Naive thymus-derived CD4-positive, alpha-beta T cell (primary cell): ENCODE data around the gene TINAG. TPM values are rescaled to one million over a fixed set of nuclear protein-coding genes. Genes with fewer than 3 reads are reported as not detected.

Experiments used
- ATAC-seq: fragments of 150-1000 bp; cut with Tn5 transposase; 2 replicates; pipeline ENCODE4 v1.10.0; 2021; ENCODE audit warnings: mild to moderate bottlenecking, moderate library complexity
- CTCF ChIA-PET: fragments of 350-600 bp; sonication (Branson Sonifier 250); formaldehyde crosslinking; loops from one replicate; lab custom pipeline; 2021; ENCODE audit warnings: antibody characterized with exemption; lab: Charles Lee
- POLR2A ChIA-PET: fragments of 350-600 bp; sonication (Branson Sonifier 250); formaldehyde crosslinking; loops from one replicate; lab custom pipeline; 2021; ENCODE audit warnings: antibody characterized with exemption, inconsistent platforms; lab: Charles Lee
- DNase-seq, 9 donors: peaks; one replicate each; pipeline versions ENCODE4 v3.0.0 to v3.0.0-alpha.2; 2020 to 2022; ENCODE audit warnings: mixed read lengths in 1 of 9
- H3K27ac ChIP-seq: one replicate; pipeline ENCODE4 v1.7.0; 2013; ENCODE audit warnings: mild to moderate bottlenecking, low read depth, low read length, moderate library complexity
- H3K27me3 ChIP-seq, 2 donors: one replicate each; pipeline ENCODE4 v1.7.0; 2013; ENCODE audit warnings: low read length in 2 of 2, mild to moderate bottlenecking in 2 of 2, moderate library complexity in 2 of 2; ENCODE audit not compliant: control insufficient read depth in 2 of 2, insufficient read depth in 2 of 2
- H3K36me3 ChIP-seq, 3 experiments: 1 replicate in 2 of 3; 2 replicates in 1 of 3; pipeline ENCODE4 v1.7.0; 2013; ENCODE audit warnings: low read length in 3 of 3, mild to moderate bottlenecking in 3 of 3, moderate library complexity in 1 of 3; ENCODE audit not compliant: insufficient read depth in 3 of 3, control insufficient read depth in 2 of 3
- H3K4me1 ChIP-seq, 2 donors: one replicate each; pipeline ENCODE4 v1.7.0; 2013; ENCODE audit warnings: low read length in 2 of 2, mild to moderate bottlenecking in 2 of 2, moderate library complexity in 1 of 2; ENCODE audit not compliant: control insufficient read depth in 2 of 2, insufficient read depth in 2 of 2
- H3K4me3 ChIP-seq: 2 replicates; pipeline ENCODE4 v1.7.0; 2013; ENCODE audit warnings: mild to moderate bottlenecking, low read length
- H3K9me3 ChIP-seq, 3 experiments: 1 replicate in 2 of 3; 2 replicates in 1 of 3; pipeline ENCODE4 v1.7.0; 2013; ENCODE audit warnings: low read length in 3 of 3; ENCODE audit not compliant: control insufficient read depth in 2 of 3
- H3K27ac Mint-ChIP-seq, 9 donors: one replicate each; pipeline ENCODE4 v1.8.0; 2020 to 2022; ENCODE audit warnings: mixed read lengths in 9 of 9, mild to moderate bottlenecking in 8 of 9, moderate library complexity in 5 of 9, inconsistent platforms in 2 of 9
- H3K27me3 Mint-ChIP-seq, 5 donors: one replicate each; pipeline ENCODE4 v1.8.0; 2021 to 2022; ENCODE audit warnings: mixed read lengths in 5 of 5, mild to moderate bottlenecking in 1 of 5
- H3K36me3 Mint-ChIP-seq, 5 donors: one replicate each; pipeline ENCODE4 v1.8.0; 2020 to 2022; ENCODE audit warnings: mixed read lengths in 5 of 5, mild to moderate bottlenecking in 3 of 5, inconsistent platforms in 1 of 5
- H3K4me1 Mint-ChIP-seq, 7 donors: one replicate each; pipeline ENCODE4 v1.8.0; 2020 to 2022; ENCODE audit warnings: mixed read lengths in 7 of 7, mild to moderate bottlenecking in 3 of 7, inconsistent platforms in 1 of 7
- H3K4me3 Mint-ChIP-seq, 10 donors: one replicate each; pipeline ENCODE4 v1.8.0; 2020 to 2022; ENCODE audit warnings: mild to moderate bottlenecking in 10 of 10, mixed read lengths in 10 of 10, moderate library complexity in 6 of 10, inconsistent platforms in 2 of 10
- H3K9me3 Mint-ChIP-seq, 11 donors: one replicate each; pipeline ENCODE4 v1.8.0; 2020 to 2022; ENCODE audit warnings: mixed read lengths in 11 of 11, mild to moderate bottlenecking in 4 of 11, inconsistent platforms in 1 of 11, moderate library complexity in 1 of 11
- intact Hi-C, 2 donors: fragments of 100-400 bp; cut with micrococcal nuclease; formaldehyde crosslinking; loops; one replicate each; pipeline ENCODE4 v1.15.1; 2023
- polyA plus RNA-seq, 2 donors: library from polyadenylated mRNA; unstranded; fragments of 300-500 nt; fragmentation: Illumina TruSeq; gene quantifications; one replicate each; pipeline ENCODE4 v1.2.3, GENCODE V29; 2021
- total RNA-seq, 6 experiments: library from RNA in 5 of 6; stranded (reverse) in 5 of 6; gene quantifications; 1 replicate in 5 of 6; 2 replicates in 1 of 6; pipeline ENCODE4 v1.2.3 and lab custom pipeline; 2021 to 2026

Gene TINAG
- total and polyA plus RNA-seq, 7 experiments from 2014 or later: not detected

- ChIA-PET CTCF (no interaction called here), POLR2A (no interaction called here)
- H3K9me3 ChIP-seq: no peaks in the 10 kb centered on the region
- intact Hi-C loops: no loop called here
- Mint-ChIP-seq H3K27me3 (no peaks in the 10 kb centered on the region), H3K27ac (no peak overlapping the region), H3K36me3 (no peaks in the 10 kb centered on the region), H3K4me3 (no peak overlapping the region), H3K4me1 (no peaks in the 10 kb centered on the region), H3K9me3 (peaks cover 0 to 4% (median 0%) of the 10 kb centered on the region in 11 donors)
- H3K36me3 ChIP-seq: no peaks in the 10 kb centered on the region
- ATAC-seq: no peak
- H3K4me1 ChIP-seq: no peaks in the 10 kb centered on the region
- H3K4me3 ChIP-seq: no peak overlapping the region
- H3K27ac ChIP-seq: no peak overlapping the region
- DNase-seq: no peak
- no peaks in the 10 kb centered on the region for H3K27me3 ChIP-seq
Measured at GRCh38 chr6:54377776-54378175, 69.5 kb downstream of the TINAG start.

GRCh38 chr6:54386295-54386694 lies 78.1 kb downstream of the TINAG start:
- ChIA-PET CTCF (no interaction called here), POLR2A (no interaction called here)
- no peak overlapping the region for H3K27ac ChIP-seq
- H3K4me1 Mint-ChIP-seq: no peaks in the 10 kb centered on the region
- H3K36me3 Mint-ChIP-seq: peaks cover 0 to under 1% (median 0%) of the 10 kb centered on the region in 5 donors
- peaks cover 0 to 27% (median 2%) of the 10 kb centered on the region in 11 donors for H3K9me3 Mint-ChIP-seq
- ATAC-seq (no peak), DNase-seq (no peak)
- no peak overlapping the region for H3K27ac Mint-ChIP-seq
- H3K27me3 Mint-ChIP-seq: no peaks in the 10 kb centered on the region
- no peaks in the 10 kb centered on the region for H3K27me3 ChIP-seq
- no peaks in the 10 kb centered on the region for H3K36me3 ChIP-seq
- no peaks in the 10 kb centered on the region for H3K9me3 ChIP-seq
- H3K4me3 ChIP-seq: no peak overlapping the region
- H3K4me1 ChIP-seq: no peaks in the 10 kb centered on the region
- intact Hi-C loops: no loop called here
- no peak overlapping the region for H3K4me3 Mint-ChIP-seq

- H3K27ac ChIP-seq: no peak overlapping the region
- Mint-ChIP-seq H3K4me1 (no peaks in the 10 kb centered on the region), H3K36me3 (peaks cover 0 to 3% (median 0%) of the 10 kb centered on the region in 5 donors), H3K27ac (no peak overlapping the region), H3K27me3 (no peaks in the 10 kb centered on the region), H3K9me3 (peaks cover 2 to 21% (median 4%) of the 10 kb centered on the region in 11 donors), H3K4me3 (no peak overlapping the region)
- ChIA-PET POLR2A (no interaction called here), CTCF (no interaction called here)
- H3K9me3 ChIP-seq: no peaks in the 10 kb centered on the region
- no peaks in the 10 kb centered on the region for H3K36me3 ChIP-seq
- no peaks in the 10 kb centered on the region for H3K4me1 ChIP-seq
- intact Hi-C loops: no loop called here
- H3K27me3 ChIP-seq: no peaks in the 10 kb centered on the region
- DNase-seq (no peak), ATAC-seq (no peak)
- H3K4me3 ChIP-seq: no peak overlapping the region
Measured at GRCh38 chr6:54390362-54390761, 82.1 kb downstream of the TINAG start.

GRCh38 chr6:54391577-54391976 lies 83.3 kb downstream of the TINAG start:
- ChIA-PET POLR2A (no interaction called here), CTCF (no interaction called here)
- Histone ChIP-seq H3K27me3 (no peaks in the 10 kb centered on the region), H3K27ac (no peak overlapping the region), H3K4me1 (no peaks in the 10 kb centered on the region), H3K4me3 (no peak overlapping the region), H3K36me3 (no peaks in the 10 kb centered on the region), H3K9me3 (no peaks in the 10 kb centered on the region)
- Mint-ChIP-seq H3K36me3 (peaks cover 0 to 3% (median 0%) of the 10 kb centered on the region in 5 donors), H3K4me3 (no peak overlapping the region), H3K27ac (no peak overlapping the region), H3K4me1 (no peaks in the 10 kb centered on the region), H3K27me3 (no peaks in the 10 kb centered on the region), H3K9me3 (peaks cover 1 to 21% (median 4%) of the 10 kb centered on the region in 11 donors)
- intact Hi-C loops: no loop called here
- ATAC-seq: no peak
- DNase-seq: no peak

- Histone ChIP-seq H3K9me3 (no peaks in the 10 kb centered on the region), H3K36me3 (no peaks in the 10 kb centered on the region), H3K27me3 (no peaks in the 10 kb centered on the region), H3K27ac (no peak overlapping the region), H3K4me3 (no peak overlapping the region), H3K4me1 (no peaks in the 10 kb centered on the region)
- DNase-seq (no peak), ATAC-seq (no peak)
- intact Hi-C loops: no loop called here
- POLR2A ChIA-PET: no interaction called here
- CTCF ChIA-PET: no interaction called here
- H3K27me3 Mint-ChIP-seq: no peaks in the 10 kb centered on the region
- no peaks in the 10 kb centered on the region for H3K4me1 Mint-ChIP-seq
- peaks cover 0 to 11% (median 2%) of the 10 kb centered on the region in 11 donors for H3K9me3 Mint-ChIP-seq
- no peak overlapping the region for H3K4me3 Mint-ChIP-seq
- H3K36me3 Mint-ChIP-seq: no peaks in the 10 kb centered on the region
- H3K27ac Mint-ChIP-seq: no peak overlapping the region
Measured at GRCh38 chr6:54403096-54403495, 94.9 kb downstream of the TINAG start.

GRCh38 chr6:54404791-54405190 lies 96.5 kb downstream of the TINAG start:
- intact Hi-C loops: no loop called here
- no peaks in the 10 kb centered on the region for H3K36me3 Mint-ChIP-seq
- CTCF ChIA-PET: no interaction called here

GRCh38 chr6:54411767-54412166 lies 103.5 kb downstream of the TINAG start:
- Mint-ChIP-seq H3K27ac (no peak overlapping the region), H3K27me3 (no peaks in the 10 kb centered on the region), H3K36me3 (no peaks in the 10 kb centered on the region), H3K4me3 (no peak overlapping the region), H3K9me3 (peaks cover 0 to 27% (median 6%) of the 10 kb centered on the region in 11 donors), H3K4me1 (no peaks in the 10 kb centered on the region)
- DNase-seq (no peak), ATAC-seq (no peak)
- Histone ChIP-seq H3K4me1 (no peaks in the 10 kb centered on the region), H3K9me3 (no peaks in the 10 kb centered on the region), H3K4me3 (no peak overlapping the region), H3K36me3 (no peaks in the 10 kb centered on the region), H3K27me3 (no peaks in the 10 kb centered on the region), H3K27ac (no peak overlapping the region)
- POLR2A ChIA-PET: no interaction called here
- CTCF ChIA-PET: no interaction called here
- intact Hi-C loops: no loop called here

More at GRCh38 chr6:54404791-54405190, 96.5 kb downstream of the TINAG start:
- peaks cover 0 to 23% (median 5%) of the 10 kb centered on the region in 11 donors for H3K9me3 Mint-ChIP-seq
- no peak overlapping the region for H3K4me3 Mint-ChIP-seq
- no peaks in the 10 kb centered on the region for H3K27me3 ChIP-seq
- no peak for DNase-seq
- no peak overlapping the region for H3K27ac ChIP-seq
- H3K4me1 Mint-ChIP-seq: no peaks in the 10 kb centered on the region
- no peaks in the 10 kb centered on the region for H3K4me1 ChIP-seq
- H3K4me3 ChIP-seq: no peak overlapping the region
- no peaks in the 10 kb centered on the region for H3K27me3 Mint-ChIP-seq
- no peaks in the 10 kb centered on the region for H3K36me3 ChIP-seq
- POLR2A ChIA-PET: no interaction called here
- ATAC-seq: no peak
- H3K9me3 ChIP-seq: no peaks in the 10 kb centered on the region
- H3K27ac Mint-ChIP-seq: no peak overlapping the region
